GM23338 (cell line): ENCODE results near the gene AXIN1. TPM values are rescaled to one million over a fixed set of nuclear protein-coding genes. Genes with fewer than 3 reads are reported as not detected.

ENCODE experiments used
- ATAC-seq: fragments of 200-7000 bp; cut with Tn5 transposase; 3 replicates; pipeline ENCODE4 v1.9.1; 2020
- DNase-seq: peaks from one replicate; pipeline ENCODE4 v3.0.0-alpha.2; 2015; ENCODE audit warnings: low spot score
- H2AFZ ChIP-seq: fragments of 200-600 bp; sonication (generic); 2 replicates; pipeline ENCODE4 v1.8.0; 2016; ENCODE audit warnings: antibody characterized with exemption, mild to moderate bottlenecking, moderate library complexity
- H3F3A ChIP-seq: fragments of 200-600 bp; sonication (generic); replicated peaks from 2 replicates; pipeline ENCODE4 v1.8.0; 2017; ENCODE audit warnings: antibody characterized with exemption, mixed run types, low read depth
- H3K27ac ChIP-seq: fragments of 200-600 bp; sonication (generic); 2 replicates; pipeline ENCODE4 v1.6.1; 2016; ENCODE audit warnings: low read depth
- H3K27me3 ChIP-seq: fragments of 200-600 bp; sonication (generic); 2 replicates; pipeline ENCODE4 v1.8.0; 2016; ENCODE audit warnings: mild to moderate bottlenecking, mixed run types, moderate library complexity; ENCODE audit not compliant: insufficient read depth
- H3K36me3 ChIP-seq: fragments of 200-600 bp; sonication (generic); 2 replicates; pipeline ENCODE4 v1.8.0; 2016; ENCODE audit warnings: mild to moderate bottlenecking; ENCODE audit not compliant: insufficient read depth
- H3K4me1 ChIP-seq: fragments of 200-600 bp; sonication (generic); 2 replicates; pipeline ENCODE4 v1.8.0; 2016; ENCODE audit warnings: mild to moderate bottlenecking, moderate library complexity; ENCODE audit not compliant: insufficient read depth
- H3K4me2 ChIP-seq: fragments of 200-600 bp; sonication (generic); 2 replicates; pipeline ENCODE4 v1.7.1; 2017; ENCODE audit warnings: mixed run types
- H3K4me3 ChIP-seq: fragments of 200-600 bp; sonication (generic); 2 replicates; pipeline ENCODE4 v1.6.1; 2016; ENCODE audit warnings: mixed run types
- H3K79me2 ChIP-seq: fragments of 200-600 bp; sonication (generic); replicated peaks from 2 replicates; pipeline ENCODE4 v1.8.0; 2017; ENCODE audit warnings: mild to moderate bottlenecking; ENCODE audit not compliant: insufficient read depth
- H3K9me2 ChIP-seq: fragments of 200-600 bp; sonication (generic); 2 replicates; pipeline ENCODE4 v1.8.0; 2017; ENCODE audit not compliant: insufficient read depth
- H4K20me1 ChIP-seq: fragments of 200-600 bp; sonication (generic); replicated peaks from 2 replicates; pipeline ENCODE4 v1.8.0; 2017; ENCODE audit warnings: mild to moderate bottlenecking; ENCODE audit not compliant: insufficient read depth
- H3K27ac Mint-ChIP-seq: 2 replicates; pipeline ENCODE4 v1.8.0; 2020; ENCODE audit warnings: inconsistent platforms, mild to moderate bottlenecking, moderate library complexity, mixed read lengths
- H3K27me3 Mint-ChIP-seq: 3 replicates; pipeline ENCODE4 v1.8.0; 2022; ENCODE audit warnings: low read depth, mild to moderate bottlenecking, moderate library complexity, mixed read lengths, inconsistent platforms; ENCODE audit not compliant: insufficient read depth, poor library complexity
- H3K36me3 Mint-ChIP-seq: 3 replicates; pipeline ENCODE4 v1.8.0; 2021; ENCODE audit warnings: low read depth, mild to moderate bottlenecking, inconsistent platforms, moderate library complexity, mixed read lengths
- H3K4me1 Mint-ChIP-seq: 3 replicates; pipeline ENCODE4 v1.8.0; 2020; ENCODE audit warnings: mild to moderate bottlenecking, inconsistent platforms, mixed read lengths
- H3K4me3 Mint-ChIP-seq: 3 replicates; pipeline ENCODE4 v1.8.0; 2021; ENCODE audit warnings: moderate library complexity, mild to moderate bottlenecking, inconsistent platforms, mixed read lengths
- H3K9me3 Mint-ChIP-seq: 3 replicates; pipeline ENCODE4 v1.8.0; 2020; ENCODE audit warnings: moderate library complexity, mild to moderate bottlenecking, inconsistent platforms, mixed read lengths
- CREB1 ChIP-seq: fragments of 250-450 bp; sonication (Bioruptor Pico); IDR thresholded peaks from 2 replicates; pipeline ENCODE4 v1.5.0; 2020; ENCODE audit warnings: low read depth, mild to moderate bottlenecking, moderate library complexity
- EZH2 ChIP-seq: fragments of 200-600 bp; sonication (generic); IDR thresholded peaks from one replicate; pipeline ENCODE4 v1.8.0; 2017; ENCODE audit warnings: antibody characterized with exemption, mild to moderate bottlenecking, low read depth; ENCODE audit not compliant: unreplicated experiment
- EZH2phosphoT487 ChIP-seq: fragments of 200-600 bp; sonication (generic); IDR thresholded peaks from one replicate; pipeline ENCODE4 v1.8.1; 2018; ENCODE audit warnings: antibody characterized with exemption; ENCODE audit not compliant: unreplicated experiment
- JUNB ChIP-seq: IDR thresholded peaks from one replicate; pipeline ENCODE4 v1.6.1; 2016; ENCODE audit warnings: antibody characterized with exemption; ENCODE audit not compliant: unreplicated experiment
- NANOG ChIP-seq: IDR thresholded peaks from 2 replicates; pipeline ENCODE4 v1.6.1; 2016; ENCODE audit warnings: antibody characterized with exemption, borderline replicate concordance
- POLR2AphosphoS5 ChIP-seq: IDR thresholded peaks from 2 replicates; pipeline ENCODE4 v1.6.1; 2016; ENCODE audit warnings: antibody characterized with exemption, low read depth
- STAT1 ChIP-seq: IDR thresholded peaks from one replicate; pipeline ENCODE4 v1.6.1; 2016; ENCODE audit warnings: antibody characterized with exemption; ENCODE audit not compliant: unreplicated experiment
- ZNF114 ChIP-seq: fragments of 250-450 bp; sonication (Bioruptor Pico); IDR thresholded peaks from 2 replicates; pipeline ENCODE4 v1.5.0; 2020; ENCODE audit warnings: mild to moderate bottlenecking, moderate library complexity
- ZNF331 ChIP-seq: fragments of 250-450 bp; sonication (Bioruptor Pico); IDR thresholded peaks from 2 replicates; pipeline ENCODE4 v1.5.0; 2020; ENCODE audit warnings: low read depth, mild to moderate bottlenecking, moderate library complexity
- polyA plus RNA-seq: library from polyadenylated mRNA; unstranded; fragments of >200 nt; fragmentation: Nextera tagmentation; extraction: Ambion mirVana; gene quantifications from 2 replicates; pipeline ENCODE4 v1.2.1, GENCODE V29; 2016
- total RNA-seq: library from RNA; depleted of rRNA; stranded (reverse); fragments of >200 nt; shearing (Covaris generic); gene quantifications from 2 replicates; pipeline ENCODE4 v1.2.3, GENCODE V29; 2014
- TF ChIP-seq, protein P1 (sequence below): fragments of 250-450 bp; sonication (Bioruptor Pico); IDR thresholded peaks from 2 replicates; pipeline ENCODE4 v1.5.0; 2020; ENCODE audit warnings: mild to moderate bottlenecking, moderate library complexity
- TF ChIP-seq, protein P2 (sequence below): IDR thresholded peaks from one replicate; pipeline ENCODE4 v1.6.1; 2018; ENCODE audit warnings: antibody characterized with exemption; ENCODE audit not compliant: unreplicated experiment
- TF ChIP-seq, protein P3 (sequence below), 2 experiments: fragments of 200-600 bp in 1 of 2; sonication (generic) in 1 of 2; conservative IDR thresholded peaks; 2 replicates each; pipeline versions ENCODE4 v1.5.1 to v1.6.1; 2016 to 2017; ENCODE audit warnings: antibody characterized with exemption in 2 of 2, low read depth in 2 of 2, mild to moderate bottlenecking in 2 of 2, moderate library complexity in 1 of 2
- TF ChIP-seq, protein P4 (sequence below): IDR thresholded peaks from 2 replicates; pipeline ENCODE4 v1.6.1; 2016; ENCODE audit warnings: antibody characterized with exemption

The AXIN1 gene
- total and polyA plus RNA-seq, 2 experiments from 2014 or later = 14.3 to 54.5 TPM

DNA sequence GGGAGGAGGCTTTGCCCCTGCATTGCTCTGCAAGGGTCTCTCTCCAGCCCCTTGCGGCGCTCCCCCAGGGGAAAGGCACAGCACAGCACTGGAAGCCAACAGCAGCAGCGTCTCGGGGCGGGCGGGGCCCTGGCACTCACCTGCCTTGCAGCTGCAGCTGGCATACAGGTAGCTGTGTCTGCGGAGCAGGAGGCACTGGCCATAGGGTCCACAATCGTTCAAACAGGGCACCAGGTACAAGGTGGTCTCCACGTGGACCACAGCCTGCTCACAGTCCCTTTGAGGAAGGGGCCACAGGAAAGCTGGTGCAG, 22.0 kb upstream of the AXIN1 start:
- no peak overlapping the region for H3K4me2 ChIP-seq
- ATAC-seq = no peak
- H3K4me1 ChIP-seq = peaks cover 4% of the 10 kb centered on the region; the same call in 1 of the 2 replicates

More for the DNA sequence above, 22.0 kb upstream of the AXIN1 start:
- H3K4me3 ChIP-seq = no peak overlapping the region
- H3K9me2 ChIP-seq = no peaks in the 10 kb centered on the region
- Mint-ChIP-seq H3K27me3 (peaks cover 7% of the 10 kb centered on the region), H3K4me1 (peaks cover 14% of the 10 kb centered on the region; the same call in 1 of the 3 replicates), H3K27ac (no peak overlapping the region), H3K36me3 (peaks cover 13% of the 10 kb centered on the region), H3K9me3 (no peaks in the 10 kb centered on the region), H3K4me3 (no peak overlapping the region)
- no peak overlapping the region for H3K27ac ChIP-seq
- no peak for TF ChIP-seq ZNF331 (CRISPR knock-in tag)
- no peak for TF ChIP-seq CREB1 (CRISPR knock-in tag)
- TF ChIP-seq, protein P1, sequence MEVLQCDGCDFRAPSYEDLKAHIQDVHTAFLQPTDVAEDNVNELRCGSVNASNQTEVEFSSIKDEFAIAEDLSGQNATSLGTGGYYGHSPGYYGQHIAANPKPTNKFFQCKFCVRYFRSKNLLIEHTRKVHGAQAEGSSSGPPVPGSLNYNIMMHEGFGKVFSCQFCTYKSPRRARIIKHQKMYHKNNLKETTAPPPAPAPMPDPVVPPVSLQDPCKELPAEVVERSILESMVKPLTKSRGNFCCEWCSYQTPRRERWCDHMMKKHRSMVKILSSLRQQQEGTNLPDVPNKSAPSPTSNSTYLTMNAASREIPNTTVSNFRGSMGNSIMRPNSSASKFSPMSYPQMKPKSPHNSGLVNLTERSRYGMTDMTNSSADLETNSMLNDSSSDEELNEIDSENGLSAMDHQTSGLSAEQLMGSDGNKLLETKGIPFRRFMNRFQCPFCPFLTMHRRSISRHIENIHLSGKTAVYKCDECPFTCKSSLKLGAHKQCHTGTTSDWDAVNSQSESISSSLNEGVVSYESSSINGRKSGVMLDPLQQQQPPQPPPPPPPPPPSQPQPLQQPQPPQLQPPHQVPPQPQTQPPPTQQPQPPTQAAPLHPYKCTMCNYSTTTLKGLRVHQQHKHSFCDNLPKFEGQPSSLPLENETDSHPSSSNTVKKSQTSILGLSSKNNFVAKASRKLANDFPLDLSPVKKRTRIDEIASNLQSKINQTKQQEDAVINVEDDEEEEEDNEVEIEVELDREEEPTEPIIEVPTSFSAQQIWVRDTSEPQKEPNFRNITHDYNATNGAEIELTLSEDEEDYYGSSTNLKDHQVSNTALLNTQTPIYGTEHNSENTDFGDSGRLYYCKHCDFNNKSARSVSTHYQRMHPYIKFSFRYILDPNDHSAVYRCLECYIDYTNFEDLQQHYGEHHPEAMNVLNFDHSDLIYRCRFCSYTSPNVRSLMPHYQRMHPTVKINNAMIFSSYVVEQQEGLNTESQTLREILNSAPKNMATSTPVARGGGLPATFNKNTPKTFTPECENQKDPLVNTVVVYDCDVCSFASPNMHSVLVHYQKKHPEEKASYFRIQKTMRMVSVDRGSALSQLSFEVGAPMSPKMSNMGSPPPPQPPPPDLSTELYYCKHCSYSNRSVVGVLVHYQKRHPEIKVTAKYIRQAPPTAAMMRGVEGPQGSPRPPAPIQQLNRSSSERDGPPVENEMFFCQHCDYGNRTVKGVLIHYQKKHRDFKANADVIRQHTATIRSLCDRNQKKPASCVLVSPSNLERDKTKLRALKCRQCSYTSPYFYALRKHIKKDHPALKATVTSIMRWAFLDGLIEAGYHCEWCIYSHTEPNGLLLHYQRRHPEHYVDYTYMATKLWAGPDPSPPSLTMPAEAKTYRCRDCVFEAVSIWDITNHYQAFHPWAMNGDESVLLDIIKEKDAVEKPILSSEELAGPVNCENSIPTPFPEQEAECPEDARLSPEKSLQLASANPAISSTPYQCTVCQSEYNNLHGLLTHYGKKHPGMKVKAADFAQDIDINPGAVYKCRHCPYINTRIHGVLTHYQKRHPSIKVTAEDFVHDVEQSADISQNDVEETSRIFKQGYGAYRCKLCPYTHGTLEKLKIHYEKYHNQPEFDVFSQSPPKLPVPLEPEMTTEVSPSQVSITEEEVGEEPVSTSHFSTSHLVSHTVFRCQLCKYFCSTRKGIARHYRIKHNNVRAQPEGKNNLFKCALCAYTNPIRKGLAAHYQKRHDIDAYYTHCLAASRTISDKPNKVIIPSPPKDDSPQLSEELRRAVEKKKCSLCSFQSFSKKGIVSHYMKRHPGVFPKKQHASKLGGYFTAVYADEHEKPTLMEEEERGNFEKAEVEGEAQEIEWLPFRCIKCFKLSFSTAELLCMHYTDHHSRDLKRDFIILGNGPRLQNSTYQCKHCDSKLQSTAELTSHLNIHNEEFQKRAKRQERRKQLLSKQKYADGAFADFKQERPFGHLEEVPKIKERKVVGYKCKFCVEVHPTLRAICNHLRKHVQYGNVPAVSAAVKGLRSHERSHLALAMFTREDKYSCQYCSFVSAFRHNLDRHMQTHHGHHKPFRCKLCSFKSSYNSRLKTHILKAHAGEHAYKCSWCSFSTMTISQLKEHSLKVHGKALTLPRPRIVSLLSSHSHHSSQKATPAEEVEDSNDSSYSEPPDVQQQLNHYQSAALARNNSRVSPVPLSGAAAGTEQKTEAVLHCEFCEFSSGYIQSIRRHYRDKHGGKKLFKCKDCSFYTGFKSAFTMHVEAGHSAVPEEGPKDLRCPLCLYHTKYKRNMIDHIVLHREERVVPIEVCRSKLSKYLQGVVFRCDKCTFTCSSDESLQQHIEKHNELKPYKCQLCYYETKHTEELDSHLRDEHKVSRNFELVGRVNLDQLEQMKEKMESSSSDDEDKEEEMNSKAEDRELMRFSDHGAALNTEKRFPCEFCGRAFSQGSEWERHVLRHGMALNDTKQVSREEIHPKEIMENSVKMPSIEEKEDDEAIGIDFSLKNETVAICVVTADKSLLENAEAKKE (CRISPR knock-in tag) = no peak
- TF ChIP-seq ZNF114 (CRISPR knock-in tag) = no peak
- no peak for TF ChIP-seq EZH2phosphoT487
- no peak for TF ChIP-seq EZH2
- TF ChIP-seq, protein P2, sequence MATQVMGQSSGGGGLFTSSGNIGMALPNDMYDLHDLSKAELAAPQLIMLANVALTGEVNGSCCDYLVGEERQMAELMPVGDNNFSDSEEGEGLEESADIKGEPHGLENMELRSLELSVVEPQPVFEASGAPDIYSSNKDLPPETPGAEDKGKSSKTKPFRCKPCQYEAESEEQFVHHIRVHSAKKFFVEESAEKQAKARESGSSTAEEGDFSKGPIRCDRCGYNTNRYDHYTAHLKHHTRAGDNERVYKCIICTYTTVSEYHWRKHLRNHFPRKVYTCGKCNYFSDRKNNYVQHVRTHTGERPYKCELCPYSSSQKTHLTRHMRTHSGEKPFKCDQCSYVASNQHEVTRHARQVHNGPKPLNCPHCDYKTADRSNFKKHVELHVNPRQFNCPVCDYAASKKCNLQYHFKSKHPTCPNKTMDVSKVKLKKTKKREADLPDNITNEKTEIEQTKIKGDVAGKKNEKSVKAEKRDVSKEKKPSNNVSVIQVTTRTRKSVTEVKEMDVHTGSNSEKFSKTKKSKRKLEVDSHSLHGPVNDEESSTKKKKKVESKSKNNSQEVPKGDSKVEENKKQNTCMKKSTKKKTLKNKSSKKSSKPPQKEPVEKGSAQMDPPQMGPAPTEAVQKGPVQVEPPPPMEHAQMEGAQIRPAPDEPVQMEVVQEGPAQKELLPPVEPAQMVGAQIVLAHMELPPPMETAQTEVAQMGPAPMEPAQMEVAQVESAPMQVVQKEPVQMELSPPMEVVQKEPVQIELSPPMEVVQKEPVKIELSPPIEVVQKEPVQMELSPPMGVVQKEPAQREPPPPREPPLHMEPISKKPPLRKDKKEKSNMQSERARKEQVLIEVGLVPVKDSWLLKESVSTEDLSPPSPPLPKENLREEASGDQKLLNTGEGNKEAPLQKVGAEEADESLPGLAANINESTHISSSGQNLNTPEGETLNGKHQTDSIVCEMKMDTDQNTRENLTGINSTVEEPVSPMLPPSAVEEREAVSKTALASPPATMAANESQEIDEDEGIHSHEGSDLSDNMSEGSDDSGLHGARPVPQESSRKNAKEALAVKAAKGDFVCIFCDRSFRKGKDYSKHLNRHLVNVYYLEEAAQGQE = no peak
- TF ChIP-seq POLR2AphosphoS5 = no peak
- TF ChIP-seq, protein P3, sequence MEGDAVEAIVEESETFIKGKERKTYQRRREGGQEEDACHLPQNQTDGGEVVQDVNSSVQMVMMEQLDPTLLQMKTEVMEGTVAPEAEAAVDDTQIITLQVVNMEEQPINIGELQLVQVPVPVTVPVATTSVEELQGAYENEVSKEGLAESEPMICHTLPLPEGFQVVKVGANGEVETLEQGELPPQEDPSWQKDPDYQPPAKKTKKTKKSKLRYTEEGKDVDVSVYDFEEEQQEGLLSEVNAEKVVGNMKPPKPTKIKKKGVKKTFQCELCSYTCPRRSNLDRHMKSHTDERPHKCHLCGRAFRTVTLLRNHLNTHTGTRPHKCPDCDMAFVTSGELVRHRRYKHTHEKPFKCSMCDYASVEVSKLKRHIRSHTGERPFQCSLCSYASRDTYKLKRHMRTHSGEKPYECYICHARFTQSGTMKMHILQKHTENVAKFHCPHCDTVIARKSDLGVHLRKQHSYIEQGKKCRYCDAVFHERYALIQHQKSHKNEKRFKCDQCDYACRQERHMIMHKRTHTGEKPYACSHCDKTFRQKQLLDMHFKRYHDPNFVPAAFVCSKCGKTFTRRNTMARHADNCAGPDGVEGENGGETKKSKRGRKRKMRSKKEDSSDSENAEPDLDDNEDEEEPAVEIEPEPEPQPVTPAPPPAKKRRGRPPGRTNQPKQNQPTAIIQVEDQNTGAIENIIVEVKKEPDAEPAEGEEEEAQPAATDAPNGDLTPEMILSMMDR (conservative IDR thresholded peaks at IDR 0.05; ENCODE audit: low read depth in 2 of 2) = no peak
- no peak for TF ChIP-seq STAT1
- TF ChIP-seq, protein P4, sequence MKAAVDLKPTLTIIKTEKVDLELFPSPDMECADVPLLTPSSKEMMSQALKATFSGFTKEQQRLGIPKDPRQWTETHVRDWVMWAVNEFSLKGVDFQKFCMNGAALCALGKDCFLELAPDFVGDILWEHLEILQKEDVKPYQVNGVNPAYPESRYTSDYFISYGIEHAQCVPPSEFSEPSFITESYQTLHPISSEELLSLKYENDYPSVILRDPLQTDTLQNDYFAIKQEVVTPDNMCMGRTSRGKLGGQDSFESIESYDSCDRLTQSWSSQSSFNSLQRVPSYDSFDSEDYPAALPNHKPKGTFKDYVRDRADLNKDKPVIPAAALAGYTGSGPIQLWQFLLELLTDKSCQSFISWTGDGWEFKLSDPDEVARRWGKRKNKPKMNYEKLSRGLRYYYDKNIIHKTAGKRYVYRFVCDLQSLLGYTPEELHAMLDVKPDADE = no peak
- no peak for TF ChIP-seq JUNB
- TF ChIP-seq NANOG = no peak
- no peaks in the 10 kb centered on the region for H3K27me3 ChIP-seq
- DNase-seq = no peak
- H4K20me1 ChIP-seq = peaks cover 5% of the 10 kb centered on the region
- no peak overlapping the region for H2AFZ ChIP-seq
- H3K36me3 ChIP-seq = peaks cover 3% of the 10 kb centered on the region; the same call in 1 of the 2 replicates
- peaks cover 8% of the 10 kb centered on the region; the same call in 1 of the 2 replicates for H3F3A ChIP-seq
- peaks cover 11% of the 10 kb centered on the region for H3K79me2 ChIP-seq
